GM21367 (cell line): Measurements from ENCODE around the gene HSPA12A.

Source experiments
- ATAC-seq: cut with Tn5 transposase; IDR thresholded peaks from one replicate; pipeline ENCODE4 v1.9.1; 2021; ENCODE audit not compliant: unreplicated experiment

HSPA12A gene

GRCh38 chr10:116670706-116671105 lies 71.7 kb downstream of the HSPA12A start:
- no peak for ATAC-seq

GRCh38 chr10:116669832-116670644 lies 72.3 kb downstream of the HSPA12A start:
- ATAC-seq, result no peak

GRCh38 chr10:116669080-116669479 lies 73.3 kb downstream of the HSPA12A start:
- no peak for ATAC-seq

- ATAC-seq, result no peak
Measured at GRCh38 chr10:116668446-116668845, 73.9 kb downstream of the HSPA12A start.

- no peak for ATAC-seq
Measured at GRCh38 chr10:116668018-116668417, 74.3 kb downstream of the HSPA12A start.

GRCh38 chr10:116667484-116667883 lies 74.9 kb downstream of the HSPA12A start:
- no peak for ATAC-seq

- ATAC-seq, result no peak
Measured at GRCh38 chr10:116665541-116666125, 76.7 kb downstream of the HSPA12A start.

- ATAC-seq, result no peak
Measured at GRCh38 chr10:116664631-116665030, 77.7 kb downstream of the HSPA12A start.

GRCh38 chr10:116663342-116663741 lies 79.0 kb downstream of the HSPA12A start:
- no peak for ATAC-seq

GRCh38 chr10:116660860-116661259 lies 81.5 kb downstream of the HSPA12A start:
- no peak for ATAC-seq

GRCh38 chr10:116659049-116659670 lies 83.2 kb downstream of the HSPA12A start:
- no peak for ATAC-seq

GRCh38 chr10:116657863-116658551 lies 84.4 kb downstream of the HSPA12A start:
- ATAC-seq, result no peak

- ATAC-seq, result no peak
Measured at GRCh38 chr10:116656044-116656443, 86.3 kb downstream of the HSPA12A start.

- no peak for ATAC-seq
Measured at GRCh38 chr10:116655568-116655967, 86.8 kb downstream of the HSPA12A start.

GRCh38 chr10:116654816-116655215 lies 87.5 kb downstream of the HSPA12A start:
- no peak for ATAC-seq

GRCh38 chr10:116653885-116654284 lies 88.5 kb downstream of the HSPA12A start:
- no peak for ATAC-seq

- ATAC-seq, result no peak
Measured at GRCh38 chr10:116648903-116649302, 93.5 kb downstream of the HSPA12A start.

- no peak for ATAC-seq
Measured at GRCh38 chr10:116646502-116646901, 95.9 kb downstream of the HSPA12A start.

GRCh38 chr10:116637830-116638229 lies 104.5 kb downstream of the HSPA12A start:
- no peak for ATAC-seq

- no peak for ATAC-seq
Measured at GRCh38 chr10:116636976-116637375, 105.4 kb downstream of the HSPA12A start.

- ATAC-seq, result no peak
Measured at GRCh38 chr10:116636385-116636784, 106.0 kb downstream of the HSPA12A start.
